NOMO-1 treated with DMSO at 0.1 percent for 48 hours (cell line): ENCODE data around the gene PALM.
"Not testable (repeated sequence)": the region's sequence is repeated elsewhere in the genome, so short reads cannot be mapped to it uniquely, and the experiment has no call there.

Experiments used
- DNase-seq: peaks from one replicate; lab custom pipeline; 2025; ENCODE audit not compliant: unreplicated experiment; lab: John Stamatoyannopoulos, UW

Gene PALM

DNA sequence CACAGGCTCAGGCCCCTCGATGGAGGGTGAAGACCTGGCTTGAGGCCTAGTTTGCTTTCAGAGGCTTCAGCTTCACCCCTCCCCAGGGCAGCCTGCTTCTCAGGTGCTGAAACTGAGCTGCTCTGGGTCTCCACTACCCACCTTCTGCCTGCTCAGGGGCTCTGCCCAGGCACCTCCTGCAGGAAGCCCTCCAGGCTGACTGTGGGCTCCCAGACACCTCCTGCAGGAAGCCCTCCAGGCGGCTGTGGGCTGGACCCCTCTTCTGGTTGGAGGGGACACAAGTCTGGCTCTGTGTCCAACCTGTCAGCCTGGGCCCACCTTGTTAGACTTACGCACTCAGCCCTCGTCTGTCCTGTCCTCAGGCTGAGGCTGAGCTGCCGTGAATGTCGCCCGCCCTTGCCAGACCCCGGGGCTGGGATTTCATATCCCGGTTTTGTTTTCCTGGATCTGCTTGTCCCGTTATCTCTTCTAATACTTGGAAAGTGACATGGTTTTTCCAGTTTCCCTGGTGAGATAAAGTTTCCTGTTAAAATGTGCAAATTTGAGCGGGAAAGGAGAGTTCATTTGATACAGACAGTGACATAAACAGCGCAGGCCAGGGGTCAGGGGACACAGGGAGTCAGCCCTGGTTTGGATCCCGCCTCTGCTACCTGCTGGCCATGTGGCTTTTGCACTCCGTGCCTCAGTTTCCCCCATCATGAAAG is 21.4 kb downstream of the PALM start:
- DNase-seq: no peak

DNA sequence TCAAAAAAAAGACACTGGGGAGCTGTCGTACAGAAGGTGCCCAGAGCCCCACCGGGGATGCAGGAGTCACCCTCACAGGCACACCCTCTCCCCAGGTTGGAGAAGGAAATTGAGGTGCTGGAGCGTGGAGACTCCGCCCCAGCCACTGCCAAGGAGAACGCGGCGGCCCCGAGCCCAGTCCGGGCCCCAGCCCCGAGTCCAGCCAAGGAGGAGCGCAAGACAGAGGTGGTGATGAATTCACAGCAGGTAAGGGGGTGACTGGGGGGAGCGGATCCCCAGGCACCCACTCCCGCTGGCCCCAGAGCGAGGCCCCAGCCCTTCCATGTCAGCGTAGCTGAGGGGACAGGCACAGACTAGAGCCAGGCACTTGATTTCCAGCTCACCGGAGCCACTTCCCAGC is 22.3 kb downstream of the PALM start:
- DNase-seq: no peak

DNA sequence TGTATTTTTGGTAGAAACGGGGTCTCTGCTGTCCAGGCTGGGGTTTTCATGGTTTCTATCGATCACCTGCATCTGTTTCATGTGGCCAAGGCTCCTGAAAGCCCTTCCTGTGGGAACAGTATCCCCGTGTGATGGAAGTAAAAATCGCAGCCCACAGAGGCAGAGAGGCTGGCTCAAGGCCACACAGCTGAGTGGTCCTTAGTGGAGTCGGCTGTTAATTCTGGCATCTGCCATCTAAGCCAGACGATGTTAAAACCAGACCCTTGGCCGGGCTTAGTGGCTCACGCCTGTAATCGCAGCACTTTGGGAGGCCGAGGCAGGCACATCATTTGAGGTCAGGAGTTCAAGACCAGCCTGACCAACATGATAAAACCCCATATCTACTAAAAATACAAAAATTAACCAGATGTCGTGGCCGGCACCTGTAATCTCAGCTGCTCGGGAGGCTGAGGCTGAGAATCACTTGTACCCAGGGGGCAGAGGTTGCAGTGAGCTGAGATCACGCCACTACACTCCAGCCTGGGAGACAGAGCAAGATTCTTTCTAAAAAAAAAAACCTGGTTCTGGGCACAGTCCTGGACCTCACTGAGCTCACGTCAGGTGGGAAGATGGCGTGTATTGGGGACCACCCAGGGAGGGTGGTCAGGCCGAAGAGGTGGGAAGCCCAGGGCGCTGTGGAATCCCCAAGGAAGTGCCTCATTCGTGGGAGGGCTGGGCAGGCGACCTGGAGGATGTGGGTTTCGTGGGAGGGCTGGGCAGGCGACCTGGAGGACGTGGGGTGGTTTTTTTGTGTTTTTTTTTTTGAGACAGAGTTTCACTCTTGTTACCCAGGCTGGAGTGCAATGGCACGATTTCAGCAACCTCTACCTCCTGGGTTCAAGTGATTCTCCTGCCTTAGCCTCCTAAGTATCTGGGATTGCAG is 23.7 kb downstream of the PALM start:
- no peak for DNase-seq

DNA sequence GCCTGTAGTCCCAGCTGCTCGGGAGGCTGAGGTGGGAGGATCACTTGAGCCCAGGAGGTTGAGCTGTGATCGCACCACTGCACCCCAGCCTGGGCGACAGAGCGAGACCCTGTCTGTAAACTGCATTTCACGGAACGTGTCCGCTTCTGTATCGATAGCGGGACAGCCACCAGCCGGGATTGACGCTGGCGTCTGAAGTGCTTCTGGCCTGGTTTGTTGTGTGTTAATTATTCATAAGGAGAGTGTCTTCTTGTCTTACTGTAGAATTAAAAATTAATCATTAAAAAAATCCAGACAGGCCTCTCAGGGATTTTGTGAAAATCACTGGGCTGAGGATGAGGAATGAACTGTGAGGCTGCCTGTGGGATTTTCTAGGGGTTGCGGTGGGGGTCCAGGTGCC is 26.0 kb downstream of the PALM start:
- no peak for DNase-seq

DNA sequence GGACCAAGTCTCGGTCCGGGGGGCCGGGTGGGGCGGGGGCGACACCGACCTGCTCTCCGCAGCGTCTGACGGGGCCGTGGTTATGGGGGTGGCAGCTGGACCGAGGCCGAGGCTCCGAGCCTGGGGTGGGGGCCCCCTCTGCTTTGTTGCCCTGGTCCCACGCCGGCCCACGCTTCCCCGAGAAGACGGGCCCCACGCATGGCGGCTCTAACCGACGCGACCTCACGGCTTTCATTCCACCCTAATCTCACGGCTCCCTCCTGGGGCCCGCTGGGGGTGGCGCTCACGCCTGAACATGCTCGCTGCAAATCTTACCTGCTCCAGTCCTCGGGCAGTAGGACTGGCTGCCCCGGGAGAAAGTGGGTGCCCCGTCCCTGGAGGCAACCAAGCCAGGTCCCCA is 27.4 kb downstream of the PALM start:
- DNase-seq: no peak

DNA sequence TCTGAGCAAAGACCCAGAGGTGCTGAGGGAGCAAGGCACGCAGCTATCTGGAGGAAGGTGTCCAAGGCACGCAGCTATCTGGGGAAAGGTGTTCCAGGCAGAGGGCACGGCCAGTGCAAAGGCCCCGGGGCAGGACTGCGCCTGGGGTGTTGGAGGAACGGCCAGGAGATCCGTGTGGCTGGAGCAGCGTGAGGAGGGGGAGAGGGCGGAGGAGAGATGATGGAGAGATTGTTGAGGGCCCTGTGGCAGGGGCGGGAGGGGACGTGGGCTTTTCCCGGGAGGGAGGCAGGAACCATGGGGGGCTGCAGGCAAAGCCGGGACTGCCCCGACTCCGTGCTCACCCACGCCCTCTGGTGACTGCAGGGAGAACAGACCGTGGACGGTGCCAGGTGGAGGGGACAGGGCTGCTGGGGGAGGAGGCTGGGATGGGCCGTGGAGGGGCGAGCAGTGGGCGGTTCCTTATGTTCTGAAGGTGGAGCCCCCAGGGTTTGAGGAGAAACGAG is 28.9 kb downstream of the PALM start:
- DNase-seq: no peak

DNA sequence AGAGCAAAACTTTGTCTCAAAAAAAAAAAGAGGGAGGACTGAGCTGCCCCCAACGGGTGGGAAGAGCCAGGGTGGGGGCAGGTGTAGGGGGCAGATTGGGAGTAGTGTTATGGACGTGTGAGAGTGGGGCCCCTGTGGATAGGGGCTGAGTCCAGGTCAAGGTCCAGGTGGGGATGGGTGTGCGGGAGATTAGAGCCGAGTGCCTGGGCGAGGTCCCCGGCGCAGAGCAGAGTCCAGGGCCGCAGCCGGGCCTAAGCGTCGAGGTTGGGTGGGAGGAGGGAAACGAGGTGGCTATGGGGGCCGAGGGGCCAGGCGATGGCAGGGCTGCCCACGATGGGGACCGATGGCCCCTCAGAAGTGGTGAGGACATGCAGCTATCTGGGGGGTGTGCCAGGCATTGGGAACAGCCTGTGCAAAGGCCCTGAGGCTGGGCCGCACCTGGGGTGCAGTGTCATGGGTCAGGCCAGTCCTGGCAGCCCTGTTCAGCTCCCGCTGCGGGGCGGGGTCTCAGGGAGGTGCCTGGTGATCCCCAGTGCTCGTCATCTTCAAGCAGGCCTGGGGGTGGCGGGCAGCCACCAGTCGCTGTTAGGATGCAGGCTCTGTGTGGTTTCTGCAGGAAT is 29.9 kb downstream of the PALM start:
- DNase-seq: no peak

DNA sequence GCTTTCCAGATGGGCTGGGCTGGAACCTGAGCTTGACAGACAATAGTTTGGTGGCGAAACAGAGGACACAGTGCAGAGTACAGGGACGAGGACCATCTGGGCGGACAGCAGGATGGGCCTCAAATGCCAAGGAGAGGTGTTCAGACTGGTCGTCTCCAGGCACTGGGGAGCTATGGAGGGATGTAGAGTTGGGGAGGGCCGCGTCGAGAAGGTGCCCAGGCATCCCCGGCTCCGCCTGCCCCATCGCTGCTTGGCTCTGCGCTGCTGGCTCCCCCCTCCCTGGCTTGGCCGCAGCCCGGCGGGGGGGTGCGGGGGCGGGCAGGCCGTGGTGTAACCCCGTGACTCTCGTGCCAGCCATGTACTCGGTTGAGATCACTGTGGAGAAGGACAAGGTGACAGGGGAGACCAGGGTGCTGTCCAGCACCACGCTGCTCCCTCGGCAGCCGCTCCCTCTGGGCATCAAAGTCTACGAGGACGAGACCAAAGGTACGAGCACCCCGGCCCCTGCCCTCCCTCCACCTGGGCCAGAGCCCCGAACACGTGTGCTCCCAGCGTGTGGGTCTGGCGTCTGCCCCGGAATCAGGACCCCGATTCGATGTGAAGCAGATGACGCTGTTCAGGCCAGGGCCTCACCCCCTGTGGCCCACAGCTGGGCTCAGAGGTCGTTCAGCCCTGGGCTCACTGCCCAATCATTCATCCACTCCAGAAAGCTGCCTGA is 31.4 kb downstream of the PALM start:
- DNase-seq: no peak

DNA sequence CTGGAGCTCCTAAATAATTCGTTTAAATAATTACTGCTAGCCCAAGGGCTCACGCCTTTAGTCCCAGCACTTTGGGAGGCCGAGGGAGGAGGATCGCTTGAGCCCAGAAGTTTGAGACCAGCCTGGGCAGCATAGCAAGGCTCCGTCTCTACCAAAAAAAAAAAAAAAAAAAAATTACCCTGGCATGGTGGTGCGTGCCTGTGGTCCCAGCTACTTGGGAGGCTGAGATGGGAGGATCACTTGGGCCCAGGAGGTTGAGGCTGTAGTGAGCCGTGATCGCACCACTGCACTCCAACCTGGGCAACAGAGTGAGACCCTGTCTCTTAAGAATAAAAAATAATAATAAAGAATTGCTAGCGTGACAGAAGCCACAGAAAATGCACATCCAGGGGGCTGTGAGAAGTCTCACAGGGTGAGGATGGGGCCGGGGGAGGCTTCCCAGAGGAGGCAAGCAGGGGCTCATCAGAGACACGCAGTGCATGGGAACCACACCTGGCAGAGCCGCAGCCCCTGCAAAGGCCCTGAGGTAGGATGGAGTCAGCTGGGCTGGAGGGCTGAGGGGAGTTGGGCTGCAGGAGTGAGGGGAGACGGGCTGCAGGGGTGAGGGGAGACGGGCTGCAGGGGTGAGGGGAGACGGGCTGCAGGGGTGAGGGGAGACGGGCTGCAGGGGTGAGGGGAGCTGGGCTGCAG is 32.2 kb downstream of the PALM start:
- not testable (repeated sequence) for DNase-seq

DNA sequence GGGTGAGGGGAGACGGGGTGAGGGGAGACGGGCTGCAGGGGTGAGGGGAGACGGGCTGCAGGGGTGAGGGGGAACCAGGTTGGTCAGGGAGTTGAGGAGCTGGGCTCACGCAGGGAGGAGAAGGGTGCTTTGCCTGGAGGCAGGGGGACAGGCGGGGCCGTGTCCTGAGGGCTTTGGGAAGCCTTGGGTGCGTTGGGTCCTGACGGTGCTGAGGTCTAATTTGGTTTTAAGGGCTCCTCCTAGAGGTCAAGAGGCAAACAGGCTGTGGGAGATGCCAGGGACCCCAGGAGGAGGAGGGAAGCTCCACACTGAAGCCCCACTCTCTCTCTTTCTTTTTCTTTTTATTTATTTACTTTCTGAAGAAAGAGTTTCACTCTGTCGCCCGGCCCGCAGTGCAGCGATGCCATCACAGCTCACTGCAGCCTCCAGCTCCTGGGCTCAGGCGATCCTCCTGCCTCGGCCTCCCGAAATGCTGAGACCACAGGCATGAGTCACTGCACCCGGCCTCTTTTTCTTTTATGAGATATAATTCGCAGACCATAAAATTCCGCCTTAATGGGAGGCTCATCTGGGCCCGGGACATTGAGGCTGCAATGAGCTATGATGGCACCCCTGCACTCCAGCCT is 32.9 kb downstream of the PALM start:
- no peak for DNase-seq

DNA sequence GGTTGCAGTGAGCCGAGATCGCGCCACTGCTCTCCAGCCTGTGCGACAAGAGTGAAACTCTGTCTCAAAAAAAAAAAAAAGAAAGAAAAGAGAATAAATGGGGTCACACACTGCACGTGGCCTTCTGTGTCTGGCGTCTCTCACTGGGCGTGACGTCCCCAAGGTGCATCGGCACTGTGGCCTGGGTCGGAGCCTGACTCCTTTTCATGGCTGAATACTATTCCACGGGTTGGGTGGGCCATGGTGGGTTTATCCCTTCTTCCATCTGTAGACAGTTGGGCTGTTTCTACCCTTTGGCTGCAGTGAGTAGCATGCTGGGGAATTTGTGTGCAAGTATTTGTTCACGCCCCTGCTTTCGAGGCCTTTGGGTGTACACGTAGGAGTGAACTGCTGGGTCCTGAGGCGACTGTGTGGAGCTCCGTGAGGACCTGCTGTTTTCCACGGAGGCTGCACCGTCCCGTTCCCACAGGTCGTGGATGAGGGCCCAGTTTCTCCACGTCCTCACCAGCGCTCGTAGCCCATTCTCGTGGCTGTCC is 33.9 kb downstream of the PALM start:
- DNase-seq: no peak

DNA sequence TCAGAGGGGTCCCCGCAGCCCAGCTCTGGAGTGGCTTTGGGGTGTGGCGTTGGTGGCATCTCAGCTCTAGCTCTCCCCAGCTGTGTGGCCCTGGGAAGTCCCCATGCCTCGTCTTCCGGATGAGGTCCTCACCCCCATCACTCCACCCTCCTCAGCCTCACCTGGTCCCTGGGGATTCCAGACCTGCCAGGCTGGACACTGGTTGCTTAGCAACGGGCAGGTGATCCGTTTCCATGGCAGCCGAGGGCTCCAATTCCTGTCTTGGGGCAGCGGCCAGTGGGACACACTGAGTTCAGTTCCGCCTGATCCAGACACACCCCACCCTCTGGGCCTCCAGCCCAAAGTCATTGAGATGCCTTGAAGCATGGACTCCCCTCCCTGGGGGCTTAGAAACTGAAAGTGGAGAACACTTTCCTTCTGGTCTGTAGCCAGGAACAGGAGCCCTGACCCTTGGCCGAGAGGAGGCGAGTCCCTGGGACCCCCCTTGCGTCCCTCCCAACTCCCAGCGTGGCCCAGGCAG is 34.5 kb downstream of the PALM start:
- no peak for DNase-seq

DNA sequence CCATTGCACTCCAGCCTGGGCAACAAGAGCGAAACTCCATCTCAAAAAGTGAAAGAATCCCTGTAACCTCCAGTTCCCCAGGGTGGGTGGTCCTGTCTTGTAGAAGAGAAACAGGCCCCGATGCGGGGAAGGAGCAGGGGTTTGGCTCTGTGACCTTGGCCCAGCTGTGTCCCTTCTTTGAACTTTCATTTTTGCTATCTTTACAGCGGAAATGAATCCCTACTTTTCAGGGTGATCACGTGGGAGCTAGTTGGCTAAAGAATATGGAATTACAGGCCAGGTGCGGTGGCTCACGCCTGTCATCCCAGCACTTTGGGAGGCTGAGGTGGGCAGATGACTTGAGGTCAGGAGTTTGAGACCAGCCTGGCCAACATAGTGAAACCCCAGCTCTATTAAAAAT is 36.4 kb downstream of the PALM start:
- DNase-seq: not testable (repeated sequence)

DNA sequence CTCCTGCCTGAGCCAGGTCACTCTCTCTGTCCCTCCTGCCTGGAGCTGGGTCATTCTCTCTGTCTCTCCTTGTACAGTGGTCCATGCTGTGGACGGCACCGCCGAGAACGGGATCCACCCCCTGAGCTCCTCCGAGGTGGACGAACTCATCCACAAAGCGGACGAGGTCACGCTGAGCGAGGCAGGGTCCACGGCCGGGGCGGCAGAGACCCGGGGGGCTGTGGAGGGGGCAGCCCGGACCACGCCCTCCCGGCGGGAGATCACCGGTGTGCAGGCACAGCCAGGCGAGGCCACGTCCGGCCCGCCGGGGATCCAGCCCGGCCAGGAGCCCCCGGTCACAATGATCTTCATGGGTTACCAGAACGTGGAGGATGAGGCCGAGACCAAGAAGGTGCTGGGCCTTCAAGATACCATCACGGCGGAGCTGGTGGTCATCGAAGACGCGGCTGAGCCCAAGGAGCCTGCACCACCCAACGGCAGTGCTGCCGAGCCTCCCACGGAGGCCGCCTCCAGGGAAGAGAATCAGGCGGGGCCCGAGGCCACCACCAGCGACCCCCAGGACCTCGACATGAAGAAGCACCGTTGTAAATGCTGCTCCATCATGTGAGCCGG is 37.6 kb downstream of the PALM start:
- DNase-seq: no peak

DNA sequence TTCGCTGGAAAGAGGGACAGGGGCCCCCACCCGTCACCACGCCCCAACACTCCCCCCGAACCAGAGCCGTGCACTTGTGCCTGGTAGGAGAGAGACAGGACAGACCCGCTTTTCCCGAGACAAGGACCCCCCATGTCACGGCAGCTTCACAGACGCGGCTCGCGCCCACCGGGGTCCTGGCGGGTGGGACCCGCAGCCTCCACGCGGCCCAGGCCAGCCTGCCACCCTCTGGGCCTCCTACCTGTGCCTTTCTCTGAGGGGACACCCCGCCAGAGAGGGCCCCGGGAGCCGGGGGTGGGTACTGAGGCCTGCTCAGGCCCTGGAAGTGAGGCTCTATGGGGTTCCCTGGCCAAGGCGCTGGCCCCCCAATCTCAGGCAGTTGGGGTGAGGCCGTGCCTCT is 38.2 kb downstream of the PALM start:
- DNase-seq: no peak

DNA sequence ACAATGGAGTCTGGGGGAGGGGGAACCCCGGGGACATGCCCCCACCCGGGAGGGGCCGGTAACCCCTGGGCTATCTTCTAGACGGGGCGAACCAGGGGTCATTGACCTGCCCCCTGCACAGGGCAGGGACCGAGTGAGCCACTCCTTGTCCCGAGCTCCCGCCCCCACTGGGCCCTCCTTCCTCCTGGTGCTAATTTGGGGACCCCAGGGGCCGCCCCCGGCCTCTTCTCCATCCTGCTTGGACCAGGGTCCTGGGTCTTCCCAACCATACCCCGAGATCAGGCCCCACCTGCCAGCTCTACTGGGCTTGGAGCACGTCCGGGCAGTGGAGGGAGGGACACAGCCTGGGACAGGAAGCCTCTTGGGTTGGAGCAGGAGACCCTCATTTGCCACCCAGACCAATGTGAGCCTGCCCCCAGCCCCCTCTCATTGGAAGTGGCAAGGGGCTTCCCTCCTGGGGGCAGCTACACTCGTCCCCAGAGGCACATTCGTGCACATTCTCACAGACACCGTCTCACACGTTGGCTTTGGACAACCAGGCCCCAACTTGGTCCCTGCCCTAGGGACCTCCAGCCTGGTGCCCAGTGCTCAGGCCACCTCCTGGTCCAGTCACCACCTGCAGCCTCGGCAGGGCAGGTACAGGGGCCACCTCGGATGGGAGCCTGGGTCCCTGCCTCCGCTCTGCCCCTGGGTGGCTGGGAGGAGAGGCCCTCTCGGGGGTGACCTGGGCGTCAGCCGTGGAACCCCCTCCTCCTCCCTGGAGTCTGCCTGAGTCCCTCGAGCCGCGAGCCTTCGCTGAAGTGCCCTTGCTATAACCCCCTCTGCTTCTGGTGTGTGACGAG is 38.9 kb downstream of the PALM start:
- DNase-seq: no peak

DNA sequence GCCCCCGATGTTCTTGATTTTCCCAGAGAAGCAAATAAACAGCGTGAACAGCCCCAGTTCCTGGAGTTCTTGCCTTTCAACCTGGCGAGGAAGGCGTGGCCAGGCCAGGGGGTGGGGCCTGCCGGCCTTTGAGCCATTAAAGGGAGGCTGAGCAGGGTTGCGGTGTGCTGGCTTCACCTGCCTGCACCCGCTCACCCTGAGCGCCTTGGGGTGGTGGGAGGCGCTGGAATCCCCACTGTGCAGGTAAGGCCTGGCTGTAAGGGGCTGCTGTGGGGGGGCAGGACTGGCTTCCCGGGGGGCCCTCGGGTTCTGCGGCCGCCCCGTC is 39.5 kb downstream of the PALM start:
- DNase-seq: no peak

DNA sequence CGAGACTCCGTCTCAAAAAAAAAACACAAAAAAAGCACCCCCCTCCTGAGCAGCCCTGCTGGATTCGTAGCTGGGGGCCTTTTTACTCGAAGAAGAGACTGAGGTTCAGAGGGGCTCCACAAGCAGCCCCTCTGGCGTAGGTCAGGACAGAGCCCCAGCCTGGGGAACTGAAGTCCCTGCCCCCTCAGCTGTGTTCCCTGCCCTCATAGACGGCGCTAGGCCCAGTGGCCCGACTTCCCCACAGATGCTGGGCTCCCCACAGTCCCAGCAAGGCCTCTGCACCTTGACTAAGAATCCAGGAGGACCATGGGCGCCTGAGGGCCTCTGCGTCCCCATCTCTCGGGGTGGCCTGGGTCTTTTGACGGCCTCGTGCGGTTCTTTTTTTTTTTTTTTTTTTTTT is 41.1 kb downstream of the PALM start:
- DNase-seq: no peak
